Measurements from ENCODE around the gene TMIGD2. TPM values are rescaled to one million over a fixed set of nuclear protein-coding genes. Genes with fewer than 3 reads are reported as not detected.

Gene TMIGD2
- total RNA-seq, 1 experiment from 2014 or later, result not detected

DNA sequence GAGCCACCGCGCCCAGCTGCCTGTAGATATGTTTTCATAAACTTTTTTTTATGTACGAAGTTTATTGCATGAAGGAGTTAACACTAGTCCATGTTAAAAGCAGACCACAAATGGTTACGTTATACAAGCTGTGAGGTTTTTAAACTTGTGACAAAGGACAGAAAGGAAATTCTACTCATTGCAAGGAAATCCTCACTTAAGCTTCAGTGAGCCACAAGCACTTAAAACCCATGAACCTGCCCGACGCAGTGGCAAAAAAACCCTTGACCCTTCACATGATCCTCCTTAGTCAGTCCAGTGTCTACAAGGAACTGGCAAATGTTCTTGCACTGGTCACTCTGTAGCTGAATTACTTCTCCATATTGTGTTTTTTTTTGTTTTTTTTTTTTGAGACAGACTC, 45.3 kb upstream of the TMIGD2 start:
- CTCF ChIA-PET, result no interaction called here
- POLR2A ChIA-PET (ENCODE audit: low non-redundant PET), result no interaction called here

DNA sequence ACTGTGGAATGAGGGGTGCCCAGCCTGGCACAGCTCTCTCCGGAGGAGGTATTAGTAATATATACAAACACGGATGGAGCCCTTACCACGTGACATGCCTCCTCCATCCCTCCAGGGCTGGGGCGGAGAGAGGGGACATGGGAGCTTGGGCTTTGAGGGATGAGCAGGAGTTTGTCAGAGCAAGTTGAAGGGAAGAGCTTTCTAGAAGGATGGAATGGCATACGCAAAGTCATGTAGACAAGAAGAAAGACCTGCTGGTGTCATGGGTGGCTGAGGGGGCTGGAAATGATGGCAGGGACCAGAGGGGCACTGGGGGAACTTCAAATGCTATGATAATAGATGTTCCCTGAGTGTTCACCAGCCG, 43.8 kb upstream of the TMIGD2 start:
- Histone ChIP-seq H3K27me3 (replicated peaks; ENCODE audit: insufficient read depth, low read depth, low read length, poor library complexity) (no peaks in the 10 kb centered on the region), H3K36me3 (ENCODE audit: insufficient read depth, low read length, poor library complexity, severe bottlenecking) (no peaks in the 10 kb centered on the region), H3K9me3 (ENCODE audit: low read depth, low read length, poor library complexity, severe bottlenecking) (no peaks in the 10 kb centered on the region), H3K4me1 (ENCODE audit: insufficient read depth, low read length, poor library complexity, severe bottlenecking) (no peaks in the 10 kb centered on the region), H3K4me3 (ENCODE audit: low read depth, low read length, poor library complexity, severe bottlenecking) (no peak overlapping the region), H3K27ac (ENCODE audit: low read depth, low read length, poor library complexity, severe bottlenecking) (no peak overlapping the region)
- DNase-seq (ENCODE audit: low spot score), result no peak
- BruUV-seq (replicated peaks), result no TSS peak
- ChIA-PET CTCF (no interaction called here), POLR2A (ENCODE audit: low non-redundant PET) (no interaction called here)
- no peak for TF ChIP-seq EZH2 (IDR thresholded peaks at IDR 0.05; ENCODE audit: borderline replicate concordance, low read depth, low read length, poor library complexity, severe bottlenecking)
- TF ChIP-seq, protein P1, sequence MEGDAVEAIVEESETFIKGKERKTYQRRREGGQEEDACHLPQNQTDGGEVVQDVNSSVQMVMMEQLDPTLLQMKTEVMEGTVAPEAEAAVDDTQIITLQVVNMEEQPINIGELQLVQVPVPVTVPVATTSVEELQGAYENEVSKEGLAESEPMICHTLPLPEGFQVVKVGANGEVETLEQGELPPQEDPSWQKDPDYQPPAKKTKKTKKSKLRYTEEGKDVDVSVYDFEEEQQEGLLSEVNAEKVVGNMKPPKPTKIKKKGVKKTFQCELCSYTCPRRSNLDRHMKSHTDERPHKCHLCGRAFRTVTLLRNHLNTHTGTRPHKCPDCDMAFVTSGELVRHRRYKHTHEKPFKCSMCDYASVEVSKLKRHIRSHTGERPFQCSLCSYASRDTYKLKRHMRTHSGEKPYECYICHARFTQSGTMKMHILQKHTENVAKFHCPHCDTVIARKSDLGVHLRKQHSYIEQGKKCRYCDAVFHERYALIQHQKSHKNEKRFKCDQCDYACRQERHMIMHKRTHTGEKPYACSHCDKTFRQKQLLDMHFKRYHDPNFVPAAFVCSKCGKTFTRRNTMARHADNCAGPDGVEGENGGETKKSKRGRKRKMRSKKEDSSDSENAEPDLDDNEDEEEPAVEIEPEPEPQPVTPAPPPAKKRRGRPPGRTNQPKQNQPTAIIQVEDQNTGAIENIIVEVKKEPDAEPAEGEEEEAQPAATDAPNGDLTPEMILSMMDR (conservative IDR thresholded peaks at IDR 0.05; ENCODE audit: low read depth, low read length), result no peak
- intact Hi-C loops (cut with micrococcal nuclease; ENCODE audit: unreplicated experiment), result no loop called here

More for the DNA sequence above, 45.3 kb upstream of the TMIGD2 start:
- DNase-seq (ENCODE audit: low spot score), result no peak
- no peak overlapping the region for H3K4me3 ChIP-seq (ENCODE audit: low read depth, low read length, poor library complexity, severe bottlenecking)
- intact Hi-C loops (cut with micrococcal nuclease; ENCODE audit: unreplicated experiment), result no loop called here
- TF ChIP-seq, protein P1 (conservative IDR thresholded peaks at IDR 0.05; ENCODE audit: low read depth, low read length), result no peak
- TF ChIP-seq EZH2 (IDR thresholded peaks at IDR 0.05; ENCODE audit: borderline replicate concordance, low read depth, low read length, poor library complexity, severe bottlenecking), result no peak
- H3K4me1 ChIP-seq (ENCODE audit: insufficient read depth, low read length, poor library complexity, severe bottlenecking), result no peaks in the 10 kb centered on the region
- H3K27me3 ChIP-seq (replicated peaks; ENCODE audit: insufficient read depth, low read depth, low read length, poor library complexity), result no peaks in the 10 kb centered on the region
- no peaks in the 10 kb centered on the region for H3K36me3 ChIP-seq (ENCODE audit: insufficient read depth, low read length, poor library complexity, severe bottlenecking)
- H3K27ac ChIP-seq (ENCODE audit: low read depth, low read length, poor library complexity, severe bottlenecking), result no peak overlapping the region
- no TSS peak for BruUV-seq (replicated peaks)
- H3K9me3 ChIP-seq (ENCODE audit: low read depth, low read length, poor library complexity, severe bottlenecking), result no peaks in the 10 kb centered on the region

DNA sequence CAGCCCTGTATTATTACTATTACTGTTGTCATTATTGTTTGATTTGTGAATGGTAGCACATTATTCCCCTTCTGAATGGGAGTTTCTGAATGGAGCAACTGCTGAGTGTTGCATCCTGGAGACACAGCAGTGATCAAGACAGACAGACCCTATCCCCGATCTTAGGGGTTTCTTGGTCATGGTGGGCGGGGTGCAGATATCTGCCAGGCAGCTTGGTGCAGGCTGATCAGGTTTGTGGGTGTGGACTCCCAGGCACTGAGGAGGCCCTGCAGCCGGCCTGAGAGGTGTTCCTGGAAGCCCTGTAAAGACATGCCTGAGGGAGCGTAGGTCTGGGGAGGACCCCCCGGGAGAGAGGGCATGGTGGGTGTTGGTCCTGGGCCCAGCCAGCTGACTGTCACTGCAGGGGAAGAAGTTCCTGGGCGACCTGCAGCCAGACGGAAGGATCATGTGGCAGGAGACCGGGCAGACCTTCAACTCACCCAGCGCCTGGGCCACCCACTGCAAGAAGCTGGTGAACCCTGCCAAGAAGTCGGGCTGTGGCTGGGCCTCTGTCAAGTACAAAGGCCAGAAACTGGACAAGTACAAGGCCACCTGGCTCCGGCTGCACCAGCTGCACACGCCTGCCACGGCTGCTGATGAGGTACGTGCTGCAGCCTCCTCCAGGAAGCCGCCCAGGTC, 43.3 kb upstream of the TMIGD2 start:
- intact Hi-C loops (cut with micrococcal nuclease; ENCODE audit: unreplicated experiment), result no loop called here
- H3K36me3 ChIP-seq (ENCODE audit: insufficient read depth, low read length, poor library complexity, severe bottlenecking), result no peaks in the 10 kb centered on the region
- POLR2A ChIA-PET (ENCODE audit: low non-redundant PET), result no interaction called here
- no peak overlapping the region for H3K4me3 ChIP-seq (ENCODE audit: low read depth, low read length, poor library complexity, severe bottlenecking)
- no peak for TF ChIP-seq EZH2 (IDR thresholded peaks at IDR 0.05; ENCODE audit: borderline replicate concordance, low read depth, low read length, poor library complexity, severe bottlenecking)
- no peaks in the 10 kb centered on the region for H3K27me3 ChIP-seq (replicated peaks; ENCODE audit: insufficient read depth, low read depth, low read length, poor library complexity)
- no peaks in the 10 kb centered on the region for H3K9me3 ChIP-seq (ENCODE audit: low read depth, low read length, poor library complexity, severe bottlenecking)
- no peaks in the 10 kb centered on the region for H3K4me1 ChIP-seq (ENCODE audit: insufficient read depth, low read length, poor library complexity, severe bottlenecking)
- TSS peak; percentile 45 for BruUV-seq (replicated peaks)
- DNase-seq (ENCODE audit: low spot score), result no peak
- H3K27ac ChIP-seq (ENCODE audit: low read depth, low read length, poor library complexity, severe bottlenecking), result no peak overlapping the region
- CTCF ChIA-PET, result no interaction called here
